ENCODE data around the gene TARS1. TPM values are rescaled to one million over a fixed set of nuclear protein-coding genes. Genes with fewer than 3 reads are reported as not detected.

Gene TARS1
- polyA plus RNA-seq, 1 donor from 2014 or later, result 88.7 TPM

GRCh38 chr5:33423018-33423630, 17.6 kb upstream of the TARS1 start:
- Histone ChIP-seq H3K36me3 (ENCODE audit: insufficient read depth, low read length) (no peaks in the 10 kb centered on the region), H3K9me2 (ENCODE audit: insufficient read depth, low read length) (no peaks in the 10 kb centered on the region), H4K20me1 (ENCODE audit: insufficient read depth) (no peaks in the 10 kb centered on the region), H3F3A (ENCODE audit: insufficient read depth, low read length, poor library complexity, severe bottlenecking) (no peaks in the 10 kb centered on the region), H3K27me3 (ENCODE audit: insufficient read depth, low read depth, low read length) (no peaks in the 10 kb centered on the region), H2AFZ (ENCODE audit: low read depth, low read length) (no peak overlapping the region), H3K27ac (ENCODE audit: low read length) (no peak overlapping the region), H3K4me3 (ENCODE audit: low read length) (no peak overlapping the region), H3K79me2 (replicated peaks; ENCODE audit: insufficient read depth, low read length) (no peaks in the 10 kb centered on the region), H3K4me2 (ENCODE audit: low read length) (no peak overlapping the region), H3K9me3 (ENCODE audit: low read length) (no peaks in the 10 kb centered on the region), H3K9ac (ENCODE audit: low read length) (no peak overlapping the region)
- TF ChIP-seq RAD21 (conservative IDR thresholded peaks at IDR 0.05), result peak; percentile 81
- TF ChIP-seq TAF1 (IDR thresholded peaks at IDR 0.05; ENCODE audit: low read depth), result no peak
- no peak for TF ChIP-seq EZH2 (IDR thresholded peaks at IDR 0.05; ENCODE audit: borderline replicate concordance, insufficient read depth, low read length, poor library complexity, severe bottlenecking)
- TF ChIP-seq MXI1 (conservative IDR thresholded peaks at IDR 0.05; ENCODE audit: poor library complexity, severe bottlenecking), result no peak
- peak; percentile 75 for TF ChIP-seq SMC3 (conservative IDR thresholded peaks at IDR 0.05; ENCODE audit: poor library complexity)
- no peak for TF ChIP-seq REST (IDR thresholded peaks at IDR 0.05; ENCODE audit: borderline replicate concordance)
- no peak for TF ChIP-seq EP300 (conservative IDR thresholded peaks at IDR 0.05; ENCODE audit: poor library complexity, severe bottlenecking)
- TF ChIP-seq POLR2AphosphoS5 (IDR thresholded peaks at IDR 0.05), result no peak
- TF ChIP-seq CTCF (IDR thresholded peaks at IDR 0.05; ENCODE audit: poor library complexity, severe bottlenecking), result peak; percentile 76

- no peaks in the 10 kb centered on the region for H3K36me3 ChIP-seq (ENCODE audit: insufficient read depth, low read length)
- H4K20me1 ChIP-seq (ENCODE audit: insufficient read depth), result no peaks in the 10 kb centered on the region
- no peak overlapping the region for H3K9ac ChIP-seq (ENCODE audit: low read length)
- no peak overlapping the region for H3K4me3 ChIP-seq (ENCODE audit: low read length)
- no peak for TF ChIP-seq MXI1 (conservative IDR thresholded peaks at IDR 0.05; ENCODE audit: poor library complexity, severe bottlenecking)
- TF ChIP-seq REST (IDR thresholded peaks at IDR 0.05; ENCODE audit: borderline replicate concordance), result no peak
- TF ChIP-seq RAD21 (conservative IDR thresholded peaks at IDR 0.05), result no peak
- no peak for TF ChIP-seq SMC3 (conservative IDR thresholded peaks at IDR 0.05; ENCODE audit: poor library complexity)
- TF ChIP-seq CTCF (IDR thresholded peaks at IDR 0.05; ENCODE audit: poor library complexity, severe bottlenecking), result no peak
- TF ChIP-seq TAF1 (IDR thresholded peaks at IDR 0.05; ENCODE audit: low read depth), result no peak
- no peak for TF ChIP-seq POLR2AphosphoS5 (IDR thresholded peaks at IDR 0.05)
- TF ChIP-seq EZH2 (IDR thresholded peaks at IDR 0.05; ENCODE audit: borderline replicate concordance, insufficient read depth, low read length, poor library complexity, severe bottlenecking), result no peak
- no peak for TF ChIP-seq EP300 (conservative IDR thresholded peaks at IDR 0.05; ENCODE audit: poor library complexity, severe bottlenecking)
- H3K9me3 ChIP-seq (ENCODE audit: low read length), result no peaks in the 10 kb centered on the region
- H3K27me3 ChIP-seq (ENCODE audit: insufficient read depth, low read depth, low read length), result no peaks in the 10 kb centered on the region
- H2AFZ ChIP-seq (ENCODE audit: low read depth, low read length), result no peak overlapping the region
- no peak overlapping the region for H3K27ac ChIP-seq (ENCODE audit: low read length)
- H3K79me2 ChIP-seq (replicated peaks; ENCODE audit: insufficient read depth, low read length), result no peaks in the 10 kb centered on the region
- H3F3A ChIP-seq (ENCODE audit: insufficient read depth, low read length, poor library complexity, severe bottlenecking), result no peaks in the 10 kb centered on the region
- H3K4me2 ChIP-seq (ENCODE audit: low read length), result no peak overlapping the region
- no peaks in the 10 kb centered on the region for H3K9me2 ChIP-seq (ENCODE audit: insufficient read depth, low read length)
These were observed 15.5 kb upstream of the TARS1 start for GRCh38 chr5:33425314-33425713.

Measured in neural cell (in vitro differentiated cells).